AG10803 (cell line): ENCODE results near the gene MTRR.

ENCODE experiments used
- DNase-seq: peaks from one replicate; pipeline ENCODE4 v3.0.0; 2010; ENCODE audit warnings: low read depth
- H3K4me3 ChIP-seq: 2 replicates; pipeline ENCODE4 v1.5.1; 2011; ENCODE audit warnings: mild to moderate bottlenecking, low read length, control low read depth
- CTCF ChIP-seq: conservative IDR thresholded peaks from 2 replicates; pipeline ENCODE4 v1.5.1; 2011; ENCODE audit warnings: mild to moderate bottlenecking, low read length, control low read depth, inconsistent platforms

Gene MTRR

GRCh38 chr5:7855611-7856010 lies 13.3 kb upstream of the MTRR start:
- TF ChIP-seq CTCF = no peak
- no peak overlapping the region for H3K4me3 ChIP-seq
- no peak for DNase-seq

- TF ChIP-seq CTCF = peak; percentile 54
- peak; percentile 28 for DNase-seq
- no peak overlapping the region for H3K4me3 ChIP-seq
Measured at GRCh38 chr5:7856855-7857254, 12.1 kb upstream of the MTRR start.

DNA sequence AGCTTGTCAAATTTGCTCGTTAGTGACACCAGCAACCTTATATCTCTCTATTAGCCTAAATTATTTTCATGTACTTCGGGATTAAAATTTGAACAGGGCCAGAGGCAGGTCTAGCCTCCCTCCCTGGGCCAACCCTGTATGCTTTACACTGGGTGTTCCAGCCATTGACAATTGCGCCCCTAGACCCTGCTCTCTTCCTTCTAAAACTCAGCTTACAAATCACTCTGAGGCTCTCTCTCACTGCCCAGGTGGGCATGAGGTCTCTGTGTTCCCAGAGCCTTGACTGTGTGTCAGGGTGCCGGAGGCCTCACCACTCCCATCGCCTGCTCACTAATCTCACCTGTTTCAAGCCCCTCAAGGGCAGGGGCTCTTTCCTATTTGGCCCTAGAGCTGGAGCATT lies 11.6 kb upstream of the MTRR start:
- DNase-seq = no peak
- H3K4me3 ChIP-seq = no peak overlapping the region
- TF ChIP-seq CTCF = no peak

DNA sequence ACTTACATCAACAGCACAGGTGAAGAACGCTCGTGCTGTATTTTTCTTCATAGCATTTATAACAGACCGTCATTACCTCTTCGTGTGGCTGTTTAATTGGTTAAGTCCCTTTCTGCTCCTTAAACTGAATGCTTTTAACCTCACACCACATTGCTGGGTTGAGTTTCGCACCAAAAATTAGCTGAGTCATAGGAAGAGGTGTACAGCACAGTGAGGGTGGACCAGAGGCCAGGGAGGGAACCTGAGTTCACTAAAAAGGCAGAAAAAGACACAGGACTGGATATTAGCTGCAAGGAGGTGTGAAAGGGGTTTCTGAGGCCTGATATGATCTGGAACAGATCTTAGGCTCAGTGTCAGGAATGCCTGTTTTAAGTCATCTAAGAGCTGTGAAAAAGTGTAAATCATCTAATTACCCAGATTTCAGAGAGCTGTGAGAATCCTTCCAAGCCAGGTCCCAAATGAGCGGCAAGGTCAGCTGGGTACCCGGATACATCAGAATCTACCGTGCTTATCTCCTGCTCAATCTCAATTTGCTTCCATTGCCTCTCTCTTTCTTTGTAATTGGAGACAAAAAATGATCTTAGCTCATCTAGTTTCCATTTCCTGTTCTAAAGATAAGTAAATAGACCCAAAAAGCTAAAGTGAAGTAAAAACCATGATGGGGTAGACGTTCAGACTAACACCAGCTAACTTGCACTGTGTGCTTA lies 10.9 kb upstream of the MTRR start:
- H3K4me3 ChIP-seq = no peak overlapping the region
- no peak for DNase-seq
- TF ChIP-seq CTCF = no peak

DNA sequence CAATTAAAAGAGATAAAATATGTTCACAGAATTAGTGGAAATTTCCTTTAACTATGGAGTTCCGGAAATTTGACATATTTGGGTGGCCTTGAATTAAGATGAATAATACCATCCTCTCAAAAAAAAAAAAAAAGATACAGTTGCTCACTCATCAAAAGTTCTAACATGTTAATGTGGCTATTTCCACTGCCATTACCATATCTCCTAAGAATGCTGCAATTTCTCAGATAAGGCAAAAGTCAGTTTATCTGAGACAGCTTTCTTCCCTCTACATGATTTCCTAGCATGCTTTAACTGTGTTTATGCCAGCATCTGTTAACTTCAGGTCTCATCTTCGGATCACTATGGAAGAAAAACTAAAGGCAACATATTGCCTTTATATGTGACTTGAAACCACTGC lies 2.8 kb upstream of the MTRR start:
- H3K4me3 ChIP-seq = no peak overlapping the region
- no peak for DNase-seq
- TF ChIP-seq CTCF = no peak

GRCh38 chr5:7867260-7867659 lies 1.7 kb upstream of the MTRR start:
- no peak for DNase-seq
- TF ChIP-seq CTCF = no peak
- H3K4me3 ChIP-seq = no peak overlapping the region; the same call in 1 of the 2 replicates

DNA sequence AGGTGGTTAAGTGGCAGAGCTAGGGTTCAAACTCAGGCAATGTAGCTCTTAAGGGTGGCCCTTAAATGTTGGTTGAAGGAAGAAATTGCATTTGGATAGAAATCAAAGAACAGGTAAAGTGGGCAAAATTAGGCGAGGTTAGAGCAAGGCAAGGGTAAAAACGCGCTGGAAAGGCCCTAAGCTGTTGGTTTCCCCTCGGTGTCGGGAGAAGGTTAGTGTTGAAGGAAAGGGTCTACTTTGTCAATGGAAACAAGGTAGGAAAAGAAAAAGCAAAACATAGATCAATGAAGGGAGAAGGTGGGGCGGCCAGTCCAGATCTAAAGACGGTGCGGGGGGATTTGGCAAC lies 548 bp upstream of the MTRR start:
- peak overlapping the region; percentile 80 for H3K4me3 ChIP-seq
- DNase-seq = no peak
- no peak for TF ChIP-seq CTCF
